Measurements from ENCODE around the gene KCNK3.

The KCNK3 gene

GRCh38 chr2:26691881-26692278, 642 bp upstream of the KCNK3 start:
- no peak for DNase-seq

DNA sequence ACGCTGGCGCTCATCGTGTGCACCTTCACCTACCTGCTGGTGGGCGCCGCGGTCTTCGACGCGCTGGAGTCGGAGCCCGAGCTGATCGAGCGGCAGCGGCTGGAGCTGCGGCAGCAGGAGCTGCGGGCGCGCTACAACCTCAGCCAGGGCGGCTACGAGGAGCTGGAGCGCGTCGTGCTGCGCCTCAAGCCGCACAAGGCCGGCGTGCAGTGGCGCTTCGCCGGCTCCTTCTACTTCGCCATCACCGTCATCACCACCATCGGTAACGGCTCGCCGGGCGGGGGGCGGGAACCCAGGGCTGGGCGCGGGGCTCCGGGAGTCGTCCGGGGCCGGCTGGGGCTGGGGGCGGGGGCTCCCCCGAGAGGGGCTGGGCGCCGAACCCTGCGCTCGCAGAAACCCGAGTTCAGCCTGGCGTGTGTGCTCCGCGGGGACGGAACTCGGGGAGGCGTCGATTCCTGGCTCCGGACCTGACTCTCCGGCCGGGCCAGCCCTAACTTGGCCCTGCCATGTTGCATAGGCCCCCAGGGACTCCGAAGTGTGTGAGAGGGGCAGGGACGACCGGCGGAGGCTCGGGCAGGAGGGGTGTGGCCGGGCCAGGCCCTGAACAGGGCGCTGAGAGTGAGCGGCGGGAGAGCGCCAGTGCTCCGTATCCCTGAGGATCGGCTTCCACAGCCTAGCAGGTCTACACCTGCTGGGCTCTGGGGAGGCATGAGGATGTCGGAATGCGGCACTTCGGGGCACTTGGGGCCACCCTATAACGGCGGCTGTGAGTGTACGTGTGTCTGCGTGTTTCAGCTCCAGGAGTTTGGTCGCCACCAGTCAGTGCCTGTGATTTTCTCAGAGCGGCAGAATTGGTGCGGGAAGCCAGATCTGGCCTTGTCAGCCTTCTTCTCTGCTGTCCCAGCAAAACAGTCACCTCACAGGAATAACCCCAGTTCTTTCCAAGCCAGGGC, 651 bp downstream of the KCNK3 start:
- no peak for DNase-seq

- no peak for DNase-seq
Measured at GRCh38 chr2:26694001-26694400, 1.5 kb downstream of the KCNK3 start.

- no peak for DNase-seq
Measured at GRCh38 chr2:26696351-26696816, 3.9 kb downstream of the KCNK3 start.

DNA sequence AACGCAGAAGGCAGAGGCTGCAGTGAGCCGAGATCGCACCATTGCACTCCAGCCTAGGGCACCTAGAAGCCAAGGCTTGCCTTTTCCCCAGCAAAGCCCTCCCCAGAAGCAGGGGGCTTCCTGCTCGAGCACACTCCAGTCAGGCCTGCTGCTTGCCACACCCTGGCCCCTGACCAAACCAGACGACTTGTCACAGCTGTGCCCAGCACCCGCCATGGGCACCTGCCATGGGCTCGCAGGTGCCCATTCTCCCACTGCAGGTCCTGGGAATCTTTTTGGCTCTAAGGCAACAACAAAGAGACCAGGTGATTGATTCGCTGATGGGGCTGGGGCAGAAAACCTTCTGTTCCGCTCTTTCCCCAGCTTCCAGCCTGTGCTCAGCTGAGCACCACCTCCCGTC, 4.9 kb downstream of the KCNK3 start:
- DNase-seq, result no peak

GRCh38 chr2:26699295-26699694, 6.8 kb downstream of the KCNK3 start:
- no peak for DNase-seq

- DNase-seq, result no peak
Measured at GRCh38 chr2:26700078-26700477, 7.6 kb downstream of the KCNK3 start.

DNA sequence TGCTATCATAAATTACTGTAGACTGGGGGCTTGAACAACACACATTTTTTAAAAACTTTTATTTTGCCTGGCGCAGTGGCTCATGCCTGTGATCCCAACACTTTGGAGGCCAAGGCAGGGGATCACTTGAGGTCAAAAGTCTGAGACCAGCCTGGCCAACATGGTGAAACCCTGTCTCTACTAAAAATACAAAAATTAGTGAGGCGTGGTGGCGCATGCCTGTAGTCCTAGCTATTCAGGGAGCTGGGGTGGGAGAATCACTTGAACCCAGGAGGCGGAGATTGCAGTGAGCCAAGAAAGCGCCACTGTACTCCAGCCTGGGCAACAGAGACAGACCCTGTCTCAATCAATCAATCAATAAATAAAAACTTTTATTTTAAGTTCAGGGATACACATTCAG, 9.1 kb downstream of the KCNK3 start:
- no peak for DNase-seq

GRCh38 chr2:26702025-26702424, 9.5 kb downstream of the KCNK3 start:
- DNase-seq, result no peak

- DNase-seq, result no peak
Measured at GRCh38 chr2:26704441-26704977, 12.0 kb downstream of the KCNK3 start.

GRCh38 chr2:26705126-26705525, 12.6 kb downstream of the KCNK3 start:
- no peak for DNase-seq

- no peak for DNase-seq
Measured at GRCh38 chr2:26706093-26706492, 13.6 kb downstream of the KCNK3 start.

- no peak for DNase-seq
Measured at GRCh38 chr2:26706616-26707473, 14.3 kb downstream of the KCNK3 start.

DNA sequence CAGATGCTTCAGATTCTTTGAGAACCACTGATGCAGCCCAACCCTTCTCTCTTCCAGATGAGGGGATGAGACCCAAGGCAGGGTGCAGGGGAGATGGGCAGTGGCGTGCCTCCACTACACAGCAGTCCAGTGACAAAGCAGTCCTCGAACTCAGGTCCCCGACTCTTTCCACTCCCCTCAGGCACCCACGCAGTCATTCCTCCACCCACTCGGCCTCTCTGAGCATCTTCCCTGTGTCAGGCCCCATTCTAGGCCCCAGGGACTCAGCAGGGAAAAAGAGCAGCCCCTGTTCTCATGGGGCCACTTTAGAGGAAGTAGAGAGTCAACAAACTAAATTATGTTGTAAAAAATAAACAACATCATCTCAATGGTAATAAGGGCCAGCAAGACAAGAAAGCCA, 15.2 kb downstream of the KCNK3 start:
- DNase-seq, result no peak

GRCh38 chr2:26708457-26708856, 15.9 kb downstream of the KCNK3 start:
- DNase-seq, result no peak

DNA sequence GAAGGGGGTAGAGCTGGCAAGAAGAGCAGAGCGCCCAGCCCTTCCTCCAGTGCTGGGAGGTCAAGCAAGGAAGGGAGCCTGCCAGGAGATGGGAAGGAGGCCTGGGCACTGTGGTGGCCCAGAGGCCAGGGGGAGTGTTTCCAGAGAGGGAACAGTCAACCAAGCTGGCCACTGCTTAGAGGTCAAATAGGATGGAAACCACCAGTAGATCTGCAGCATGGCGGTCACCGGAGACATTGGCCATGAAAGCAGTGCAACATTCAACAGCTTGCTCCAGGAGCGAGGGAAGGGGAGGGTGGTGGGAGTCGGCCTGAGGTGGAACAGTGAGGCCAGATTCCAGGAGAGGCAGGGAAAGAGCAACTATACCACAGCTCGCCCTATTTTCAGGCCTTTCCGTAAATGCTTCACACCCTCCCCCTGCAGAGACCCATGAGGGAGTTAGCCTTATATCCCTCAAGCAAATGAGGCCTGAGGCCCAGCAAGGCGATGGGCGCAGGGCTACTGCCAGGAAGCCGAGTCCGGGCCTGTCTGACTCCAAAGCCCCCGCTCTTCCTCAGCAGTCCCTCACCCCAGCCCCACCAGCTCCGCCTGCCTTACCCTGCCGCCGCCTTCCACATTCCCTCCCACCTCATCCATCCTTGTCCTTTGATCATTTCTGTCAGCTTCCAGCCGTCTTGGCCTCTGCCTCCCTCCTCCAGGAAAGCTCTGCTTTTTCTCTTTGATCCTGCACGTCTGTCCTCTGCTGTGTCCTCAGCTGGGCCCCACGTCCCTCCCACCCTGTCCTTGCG, 17.0 kb downstream of the KCNK3 start:
- no peak for DNase-seq

DNA sequence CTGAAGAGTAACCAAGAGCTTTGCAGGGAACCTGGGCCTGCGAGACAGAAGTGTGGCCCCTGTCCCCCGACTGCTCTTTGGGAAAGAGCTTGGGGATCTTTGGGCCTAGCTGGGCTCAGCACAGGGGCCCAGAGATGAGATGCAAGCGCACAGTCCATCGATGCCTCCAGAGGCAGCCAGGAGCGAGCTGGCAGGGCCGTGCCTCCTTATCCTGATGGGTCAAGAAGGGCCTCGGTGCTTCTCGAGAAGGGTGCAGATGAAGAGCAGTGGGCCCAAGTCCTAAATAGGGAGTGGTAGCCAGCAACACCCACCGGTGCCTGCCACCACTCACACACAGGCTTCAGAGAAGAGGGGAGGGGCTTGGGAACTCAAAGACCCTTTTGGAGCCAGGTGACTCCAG, 17.6 kb downstream of the KCNK3 start:
- DNase-seq, result no peak

DNA sequence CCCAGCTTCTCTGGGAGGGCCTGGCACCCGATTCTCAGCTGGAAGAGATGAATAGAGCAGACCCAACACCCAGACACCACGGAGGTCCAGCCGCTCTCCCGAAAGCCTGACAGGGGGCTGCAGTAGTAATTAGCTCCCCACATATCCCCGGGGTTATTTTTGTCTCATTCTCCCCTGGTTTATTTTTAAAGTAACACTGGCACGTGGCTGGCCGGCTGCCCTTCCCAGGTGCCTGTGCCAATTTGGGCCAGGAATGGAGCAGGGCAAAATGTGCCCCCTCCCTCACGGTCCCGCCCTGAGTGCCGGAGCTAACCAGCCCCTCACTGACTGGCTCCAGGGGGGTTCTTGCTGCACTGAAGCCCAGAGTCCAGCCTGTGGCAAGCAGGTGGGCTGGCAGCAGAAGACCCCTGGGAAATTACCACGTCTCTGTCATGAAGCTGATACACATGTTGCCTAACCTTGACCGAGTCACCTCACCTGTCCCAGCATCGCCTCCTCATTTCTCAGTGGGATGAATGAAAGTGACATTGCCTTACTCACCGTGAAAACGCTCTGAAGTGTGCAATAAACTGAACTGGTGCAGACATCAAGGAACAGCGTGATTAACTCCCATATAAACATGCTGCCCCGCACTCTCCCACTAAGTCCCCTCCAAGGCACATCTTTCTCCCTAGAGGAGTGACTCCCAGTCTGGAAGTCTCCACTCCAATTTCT, 18.4 kb downstream of the KCNK3 start:
- DNase-seq, result no peak

- no peak for DNase-seq
Measured at GRCh38 chr2:26711457-26712161, 19.1 kb downstream of the KCNK3 start.

DNA sequence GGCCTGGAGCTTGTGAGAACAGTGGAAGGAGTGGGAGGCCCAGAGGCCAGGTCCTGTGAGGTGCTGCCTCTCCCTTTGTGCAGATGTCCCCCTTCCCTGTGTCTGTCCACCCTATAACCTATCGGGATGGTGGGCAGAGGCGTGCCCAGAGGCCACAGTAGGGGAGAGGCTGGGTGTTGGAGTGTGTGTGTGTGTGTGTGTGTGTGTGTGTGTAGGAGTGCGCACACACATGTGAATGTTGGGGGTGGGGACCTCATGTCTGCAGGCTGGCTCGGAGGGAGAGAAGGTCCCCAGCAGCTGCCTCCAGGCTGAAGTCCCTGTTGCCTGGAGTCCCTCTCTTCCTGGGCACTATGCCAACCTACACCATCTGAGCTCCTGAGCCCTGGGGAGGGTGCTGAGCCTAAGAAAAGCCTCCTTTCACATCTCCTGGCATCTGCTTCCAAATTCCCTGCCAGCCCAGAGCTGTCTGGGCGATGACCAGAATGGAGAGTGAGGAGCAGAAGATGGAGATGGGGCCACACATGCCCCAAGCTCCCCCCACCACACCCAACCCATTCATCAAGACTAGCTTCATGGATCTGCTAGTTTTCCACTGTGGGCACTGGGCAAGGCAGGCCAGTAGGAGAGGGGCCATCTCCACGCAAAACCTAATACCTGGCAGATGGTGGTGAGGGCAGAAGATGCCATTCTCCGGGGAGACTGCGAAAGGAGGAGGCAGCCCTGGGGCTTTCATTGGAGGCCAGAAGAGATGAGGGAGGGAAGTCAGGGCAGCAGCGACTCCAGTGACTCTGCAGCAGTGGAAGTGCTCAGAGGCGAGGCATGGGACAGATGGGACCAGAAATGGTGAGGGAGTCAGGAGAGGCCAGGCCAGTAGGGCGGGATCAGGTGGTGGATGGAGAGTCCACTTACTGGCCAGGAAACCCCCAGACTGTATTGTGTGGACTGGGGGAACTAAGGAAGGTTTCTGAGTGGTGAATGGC, 20.3 kb downstream of the KCNK3 start:
- no peak for DNase-seq

Measured in activated CD8-positive, alpha-beta memory T cell treated with anti-CD3 and anti-CD28 coated beads for 24 hours (primary cell).